IPS-NIHi7 (cell line): ENCODE data around the gene TOX2.

ENCODE experiments used
- DNase-seq: peaks from one replicate; pipeline ENCODE4 v3.0.0; 2012; ENCODE audit warnings: mixed read lengths; ENCODE audit errors: extremely low spot score

The TOX2 gene

GRCh38 chr20:44018259-44018941 lies 103.7 kb downstream of the TOX2 start:
- no peak for DNase-seq

GRCh38 chr20:44018942-44019637 lies 104.4 kb downstream of the TOX2 start:
- no peak for DNase-seq

- no peak for DNase-seq
These were observed 105.1 kb downstream of the TOX2 start for GRCh38 chr20:44019638-44020335.

- no peak for DNase-seq
These were observed 105.9 kb downstream of the TOX2 start for GRCh38 chr20:44020406-44021148.

GRCh38 chr20:44021186-44021585 lies 106.5 kb downstream of the TOX2 start:
- no peak for DNase-seq

GRCh38 chr20:44021900-44022299 lies 107.2 kb downstream of the TOX2 start:
- no peak for DNase-seq

GRCh38 chr20:44022464-44022863 lies 107.8 kb downstream of the TOX2 start:
- no peak for DNase-seq

GRCh38 chr20:44023515-44024371 lies 109.1 kb downstream of the TOX2 start:
- no peak for DNase-seq

- no peak for DNase-seq
These were observed 110.3 kb downstream of the TOX2 start for GRCh38 chr20:44024820-44025580.

GRCh38 chr20:44025756-44026155 lies 111.1 kb downstream of the TOX2 start:
- DNase-seq: no peak

- no peak for DNase-seq
These were observed 112.1 kb downstream of the TOX2 start for GRCh38 chr20:44026647-44027342.

GRCh38 chr20:44027343-44028002 lies 112.8 kb downstream of the TOX2 start:
- no peak for DNase-seq

- no peak for DNase-seq
These were observed 113.5 kb downstream of the TOX2 start for GRCh38 chr20:44028003-44028730.

- DNase-seq: no peak
These were observed 114.5 kb downstream of the TOX2 start for GRCh38 chr20:44028868-44029847.

- no peak for DNase-seq
These were observed 115.2 kb downstream of the TOX2 start for GRCh38 chr20:44029848-44030230.

GRCh38 chr20:44030394-44030793 lies 115.7 kb downstream of the TOX2 start:
- no peak for DNase-seq

- no peak for DNase-seq
These were observed 116.4 kb downstream of the TOX2 start for GRCh38 chr20:44031001-44031574.
